Transverse colon (tissue), 3 donors: ENCODE data around the gene NEURL1.

Source experiments
- EP300 ChIP-seq: sonication (generic); formaldehyde crosslinking; IDR thresholded peaks from one replicate; pipeline ENCODE4 v1.6.1; 2017; ENCODE audit warnings: antibody characterized with exemption, low read depth
- TF ChIP-seq, protein P1 (sequence below), 5 experiments: fragments of 200-600 bp in 3 of 5; fragments of 450-650 bp in 2 of 5; sonication (generic) in 3 of 5; IDR thresholded peaks; 1 replicate in 2 of 5; 2 replicates in 3 of 5; pipeline ENCODE4 v1.5.1; 2016 to 2017; ENCODE audit warnings: antibody characterized with exemption in 5 of 5, inconsistent platforms in 3 of 5, mild to moderate bottlenecking in 2 of 5, moderate library complexity in 1 of 5

DNA sequence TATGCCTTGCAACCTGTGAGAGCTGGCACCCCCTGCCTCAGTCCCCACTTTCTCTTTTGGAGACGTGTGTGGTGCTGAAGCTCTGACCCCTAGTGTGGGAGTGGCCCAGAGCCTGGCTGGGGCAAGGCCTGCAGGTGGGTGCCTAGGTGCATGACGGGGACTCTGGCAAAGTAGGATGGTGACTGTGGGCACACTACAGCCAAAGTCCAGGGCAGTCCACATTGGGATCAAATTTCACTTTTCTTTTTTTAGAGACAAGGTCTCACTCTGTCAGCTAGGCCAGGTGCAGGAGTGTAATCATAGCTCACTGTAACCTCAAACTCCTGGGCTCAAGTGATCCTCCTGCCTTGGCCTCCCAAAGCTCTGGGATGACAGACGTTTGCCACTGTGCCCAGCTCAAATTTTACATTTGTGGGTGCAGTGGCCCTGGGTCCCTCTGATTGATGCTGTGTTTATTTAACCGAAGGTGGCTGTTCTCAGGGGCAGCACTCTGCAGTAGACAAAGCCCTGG, 52.3 kb downstream of the NEURL1 start:
- TF ChIP-seq EP300 = no peak
- TF ChIP-seq, protein P1, sequence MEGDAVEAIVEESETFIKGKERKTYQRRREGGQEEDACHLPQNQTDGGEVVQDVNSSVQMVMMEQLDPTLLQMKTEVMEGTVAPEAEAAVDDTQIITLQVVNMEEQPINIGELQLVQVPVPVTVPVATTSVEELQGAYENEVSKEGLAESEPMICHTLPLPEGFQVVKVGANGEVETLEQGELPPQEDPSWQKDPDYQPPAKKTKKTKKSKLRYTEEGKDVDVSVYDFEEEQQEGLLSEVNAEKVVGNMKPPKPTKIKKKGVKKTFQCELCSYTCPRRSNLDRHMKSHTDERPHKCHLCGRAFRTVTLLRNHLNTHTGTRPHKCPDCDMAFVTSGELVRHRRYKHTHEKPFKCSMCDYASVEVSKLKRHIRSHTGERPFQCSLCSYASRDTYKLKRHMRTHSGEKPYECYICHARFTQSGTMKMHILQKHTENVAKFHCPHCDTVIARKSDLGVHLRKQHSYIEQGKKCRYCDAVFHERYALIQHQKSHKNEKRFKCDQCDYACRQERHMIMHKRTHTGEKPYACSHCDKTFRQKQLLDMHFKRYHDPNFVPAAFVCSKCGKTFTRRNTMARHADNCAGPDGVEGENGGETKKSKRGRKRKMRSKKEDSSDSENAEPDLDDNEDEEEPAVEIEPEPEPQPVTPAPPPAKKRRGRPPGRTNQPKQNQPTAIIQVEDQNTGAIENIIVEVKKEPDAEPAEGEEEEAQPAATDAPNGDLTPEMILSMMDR (IDR thresholded peaks at IDR 0.05) = no peak
